ENCODE data around the gene LSP1.
"Not testable (repeated sequence)": the region's sequence is repeated elsewhere in the genome, so short reads cannot be mapped to it uniquely, and the experiment has no call there.

The LSP1 gene
- total RNA-seq, result 57.9 to 342 reads per million in 2 experiments

DNA sequence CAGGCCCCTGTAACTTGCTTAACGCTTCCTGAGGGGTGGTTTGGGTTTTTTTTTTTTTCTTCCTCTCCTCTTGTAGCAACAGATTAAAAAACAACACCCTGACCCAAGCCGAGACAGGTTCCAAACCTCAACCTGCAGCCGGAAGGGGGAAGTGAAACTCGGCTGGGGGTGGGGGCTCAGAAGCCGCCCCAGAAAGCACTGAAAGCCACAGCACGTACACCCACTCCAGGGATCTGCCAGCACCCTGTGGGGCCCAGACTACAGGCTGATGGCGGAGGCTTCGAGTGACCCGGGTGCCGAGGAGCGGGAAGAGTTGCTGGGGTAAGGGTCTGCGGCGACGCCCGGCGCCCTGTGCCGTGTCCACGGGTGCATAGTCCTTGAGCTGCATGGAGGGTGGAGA is at the start of gene LSP1:
Gene LSP1 (plus strand): TSS at position 208 of the 400 bp plus-strand sequence. CDS start 61 bp downstream, at position 269.
- peak; percentile 61 for DNase-seq (ENCODE audit: low read depth)

GRCh38 chr11:1803246-1803645 is 49.6 kb upstream of the LSP1 start:
- no peak for DNase-seq (ENCODE audit: low read depth)

GRCh38 chr11:1803835-1804519 is 48.9 kb upstream of the LSP1 start:
- DNase-seq (ENCODE audit: low read depth), result not testable (repeated sequence)

DNA sequence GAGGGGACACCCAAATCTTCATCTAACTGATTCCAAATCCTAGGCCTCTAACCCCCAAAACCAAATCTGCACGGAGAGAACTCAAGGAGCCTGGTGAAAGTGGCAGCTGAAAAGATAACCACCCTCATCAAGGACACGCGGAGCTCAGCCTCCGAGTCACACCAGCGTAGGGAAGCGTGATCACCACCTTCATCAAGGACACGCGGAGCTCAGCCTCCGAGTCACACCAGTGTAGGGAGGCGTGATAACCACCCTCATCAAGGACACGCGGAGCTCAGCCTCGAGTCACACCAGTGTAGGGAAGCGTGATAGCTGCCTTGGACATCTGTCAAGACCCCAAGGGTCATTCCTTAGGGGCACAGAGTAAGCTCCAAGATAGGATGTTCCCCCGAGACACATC is 47.4 kb upstream of the LSP1 start:
- no peak for DNase-seq (ENCODE audit: low read depth)

DNA sequence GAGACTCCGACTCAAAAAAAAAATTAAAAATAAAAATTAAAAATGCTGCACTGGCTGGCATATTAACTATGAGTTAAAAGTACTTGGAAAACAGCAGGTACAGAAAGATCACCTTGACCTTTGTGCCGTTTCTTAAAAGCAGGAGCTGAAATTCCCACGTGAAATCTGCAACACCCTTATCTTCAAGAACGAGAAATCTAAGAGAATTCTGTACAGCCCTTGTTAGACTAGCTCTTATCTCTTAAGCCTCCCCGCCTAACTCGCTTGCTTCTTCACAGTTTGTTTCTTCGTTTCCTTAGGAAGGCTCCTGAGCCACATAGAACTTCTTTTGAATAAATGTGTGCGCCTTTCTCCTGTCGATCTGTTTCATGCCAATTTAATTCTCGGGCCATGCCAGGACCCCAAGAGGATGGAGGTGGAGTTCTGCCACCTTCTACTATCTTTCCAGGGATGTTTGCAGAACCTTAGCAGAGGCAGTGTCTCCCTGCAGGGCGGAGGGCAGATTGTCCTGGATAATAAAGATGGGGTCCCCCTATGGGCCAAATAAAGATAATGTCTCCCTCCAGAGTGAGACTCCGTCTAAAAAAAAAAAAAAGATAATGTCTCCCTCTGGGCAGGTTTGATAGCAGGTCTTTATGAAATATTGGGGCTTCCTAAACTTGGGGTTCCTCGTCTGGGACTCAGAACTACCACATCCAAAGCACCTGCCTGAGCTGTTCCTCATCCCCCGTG is 45.5 kb upstream of the LSP1 start:
- no peak for DNase-seq (ENCODE audit: low read depth)

DNA sequence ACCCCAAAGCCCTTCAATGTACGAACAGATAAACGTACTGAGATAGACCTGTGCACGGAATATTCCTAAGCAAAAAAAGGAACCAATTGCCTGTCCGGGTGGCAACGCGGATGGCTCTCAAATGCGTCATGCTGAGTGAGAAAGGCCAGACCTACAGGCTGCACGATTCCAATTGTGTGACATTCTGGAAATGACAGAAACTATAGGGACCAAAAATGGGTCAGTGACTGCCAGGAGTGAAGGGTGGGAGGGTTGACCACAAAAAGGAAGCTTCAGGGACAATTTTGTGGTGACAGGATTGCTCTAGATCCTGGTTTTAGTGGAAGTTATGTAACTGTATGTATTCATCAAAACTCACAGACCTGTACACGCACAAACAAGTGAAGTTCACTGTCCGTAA is 42.1 kb upstream of the LSP1 start:
- DNase-seq (ENCODE audit: low read depth), result no peak

DNA sequence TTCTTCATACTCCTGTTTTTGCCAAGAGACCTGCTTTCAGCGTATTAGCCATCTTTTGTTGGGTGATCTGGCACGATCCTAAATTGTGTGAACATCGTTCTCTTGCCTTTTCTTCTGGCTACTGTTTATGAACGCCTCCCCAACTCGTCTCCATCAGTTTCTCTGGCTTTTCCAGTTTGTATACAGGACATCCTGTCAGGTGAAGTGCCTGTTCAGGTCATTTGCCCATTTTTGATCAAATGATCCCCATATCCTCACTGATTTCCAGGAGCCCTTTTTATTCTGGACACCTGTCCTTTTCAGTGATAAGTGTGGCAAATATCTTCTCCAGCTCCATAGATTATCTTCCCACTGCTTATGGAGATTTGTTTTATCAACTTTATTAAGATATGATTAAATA is 40.6 kb upstream of the LSP1 start:
- DNase-seq (ENCODE audit: low read depth), result no peak

DNA sequence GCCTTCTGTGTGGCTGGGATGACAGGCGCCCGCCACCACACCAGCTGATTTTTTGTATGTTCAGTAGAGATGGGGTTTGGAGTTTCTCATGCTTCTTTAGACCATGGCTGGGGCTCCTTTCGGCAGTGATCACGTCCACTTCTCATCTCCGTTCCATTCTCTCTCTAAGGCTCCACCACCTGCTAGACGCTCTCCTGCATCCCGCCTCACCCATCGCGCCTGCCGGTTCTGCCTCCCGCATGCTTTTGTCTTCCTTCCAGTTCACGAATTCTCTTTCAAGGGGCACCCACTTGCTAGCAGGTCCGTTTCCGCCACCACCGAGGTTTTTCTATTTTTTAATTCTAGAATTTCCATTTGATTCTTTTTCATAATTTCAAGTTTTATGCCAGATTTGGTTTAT is 40.1 kb upstream of the LSP1 start:
- no peak for DNase-seq (ENCODE audit: low read depth)

DNA sequence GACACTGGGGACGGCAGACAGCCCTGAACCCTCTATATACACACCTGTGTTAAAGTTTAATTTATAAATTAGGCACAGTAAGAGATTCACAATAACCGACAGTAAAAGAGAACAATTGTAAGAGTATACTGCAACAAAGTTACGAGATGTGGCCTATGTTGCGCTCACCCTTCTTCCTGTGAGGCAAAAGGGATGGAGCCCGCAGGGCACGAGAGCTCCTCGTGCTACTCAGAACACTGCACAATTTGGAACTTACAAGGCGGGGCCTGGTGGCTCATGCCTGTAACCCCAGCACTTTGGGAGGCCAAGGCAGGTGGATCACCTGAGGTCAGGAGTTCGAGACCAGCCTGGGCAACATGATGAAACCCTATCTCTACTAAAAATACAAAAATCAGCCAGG is 39.5 kb upstream of the LSP1 start:
- not testable (repeated sequence) for DNase-seq (ENCODE audit: low read depth)

- DNase-seq (ENCODE audit: low read depth), result no peak
Measured at GRCh38 chr11:1814691-1815090, 38.2 kb upstream of the LSP1 start.

DNA sequence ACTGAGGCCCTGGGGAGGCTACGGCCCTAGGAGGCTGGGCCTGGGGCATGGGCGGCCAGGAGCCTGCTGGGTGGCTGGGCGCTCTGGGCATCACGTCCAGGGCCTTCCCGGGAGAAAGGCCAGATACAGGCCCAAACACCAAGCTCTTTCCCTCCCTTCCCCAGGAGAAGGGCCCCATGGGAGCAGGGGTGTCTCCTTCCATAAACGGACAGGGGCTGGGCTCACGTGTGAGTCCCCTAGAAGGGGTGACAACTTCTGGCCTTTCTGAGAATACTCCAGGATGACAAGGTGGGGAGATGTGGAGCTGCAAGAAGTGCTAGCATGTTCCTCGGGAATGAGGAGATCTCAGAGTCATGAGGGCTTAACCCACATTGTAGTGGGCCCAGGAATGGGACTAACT is 37.6 kb upstream of the LSP1 start:
- no peak for DNase-seq (ENCODE audit: low read depth)

GRCh38 chr11:1815751-1816150 is 37.1 kb upstream of the LSP1 start:
- DNase-seq (ENCODE audit: low read depth), result no peak

DNA sequence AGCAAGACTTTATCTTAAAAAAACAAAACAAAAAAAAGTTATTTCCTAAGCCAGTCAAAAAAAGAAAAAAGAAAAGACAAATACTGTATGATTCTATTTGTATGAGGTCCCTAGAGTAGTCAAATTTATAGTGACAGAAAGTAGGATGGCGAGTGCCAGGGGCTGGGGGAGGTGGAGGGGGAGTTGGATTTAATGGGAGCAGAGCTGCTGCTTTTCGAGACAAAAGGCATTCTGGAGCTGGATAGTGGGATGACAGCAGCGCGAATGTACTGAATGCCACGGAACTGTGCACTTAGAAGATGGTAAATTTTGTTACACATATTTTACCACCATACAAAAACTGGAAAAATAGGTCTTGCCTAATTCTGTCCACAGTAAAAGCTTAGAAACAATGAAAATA is 35.9 kb upstream of the LSP1 start:
- no peak for DNase-seq (ENCODE audit: low read depth)

- DNase-seq (ENCODE audit: low read depth), result no peak
Measured at GRCh38 chr11:1817511-1817910, 35.4 kb upstream of the LSP1 start.

DNA sequence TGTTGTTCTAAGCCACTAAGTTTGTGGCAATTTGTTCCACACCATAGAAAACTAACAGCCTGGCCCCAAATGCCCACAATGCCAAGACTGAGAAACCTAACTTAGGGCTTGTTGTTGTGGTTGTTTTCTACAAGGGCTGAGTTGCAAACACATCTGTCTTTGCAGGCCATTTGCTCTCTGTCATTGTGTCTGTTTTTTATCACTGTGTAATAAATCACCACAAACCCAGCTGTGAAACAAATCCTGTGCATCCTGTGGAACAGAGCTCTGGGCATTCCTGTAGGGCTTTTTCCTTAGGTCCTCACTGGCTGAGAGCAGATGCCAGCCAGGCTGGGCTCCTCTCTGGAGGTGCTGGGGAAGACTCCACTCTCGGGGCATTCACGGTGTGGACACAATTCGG is 33.8 kb upstream of the LSP1 start:
- no peak for DNase-seq (ENCODE audit: low read depth)

DNA sequence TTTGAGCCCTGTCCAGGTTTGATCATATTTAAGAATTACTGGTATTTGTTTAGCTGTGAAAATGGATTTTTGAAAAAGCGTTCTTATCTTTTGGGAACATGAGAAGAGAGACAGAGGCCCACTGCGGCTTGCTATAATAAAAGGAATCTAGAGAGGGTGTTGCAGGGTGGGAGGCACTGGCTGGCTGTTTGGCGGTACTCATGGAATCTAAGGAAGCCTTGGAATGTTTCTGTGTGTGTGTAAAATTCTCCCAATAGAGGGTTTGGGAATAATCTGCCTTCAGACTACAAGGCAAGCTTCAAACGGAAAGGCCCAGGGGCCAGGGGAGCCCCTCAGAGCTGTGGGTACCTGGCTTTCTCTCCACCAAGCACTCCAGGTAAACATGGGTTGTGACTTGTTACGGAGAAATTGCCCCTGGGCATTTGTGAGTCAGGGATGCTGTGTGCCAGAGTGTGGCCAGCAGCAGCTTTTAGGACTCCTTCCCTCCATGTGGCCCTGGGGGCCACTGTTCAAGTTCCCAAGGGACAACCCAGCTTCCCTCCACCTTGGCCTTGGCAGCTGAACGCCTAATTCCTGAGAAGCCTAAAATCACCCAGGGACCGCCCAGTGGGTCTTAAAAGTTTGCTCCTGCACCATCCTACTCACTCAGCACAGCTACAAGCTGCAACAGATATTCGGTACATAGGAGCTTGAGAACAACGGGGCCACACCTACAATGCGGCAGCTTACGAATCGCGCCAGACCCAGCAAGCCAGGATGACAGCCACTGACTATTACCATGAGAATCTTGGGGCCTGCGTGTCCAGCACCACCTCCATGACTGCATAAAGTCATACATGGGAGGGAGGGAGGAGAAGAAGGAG is 32.2 kb upstream of the LSP1 start:
- DNase-seq (ENCODE audit: low read depth), result no peak

DNA sequence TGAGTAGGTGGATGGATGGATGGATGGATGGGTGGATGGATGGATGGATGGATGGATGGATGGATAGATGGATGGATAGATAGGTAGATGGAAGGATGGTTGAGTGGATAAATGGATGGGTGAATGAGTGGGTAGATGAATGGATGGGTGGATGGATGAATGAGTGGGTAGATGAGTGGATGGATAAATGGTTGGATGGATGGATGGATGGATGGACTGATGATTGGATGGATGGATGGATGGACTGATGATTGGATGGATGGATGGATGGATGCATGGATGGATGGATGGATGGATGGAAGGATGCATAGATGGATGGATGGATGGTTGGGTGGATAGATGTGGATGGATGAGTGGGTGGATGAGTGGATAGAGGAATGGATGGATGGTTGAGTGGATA is 31.3 kb upstream of the LSP1 start:
- no peak for DNase-seq (ENCODE audit: low read depth)

GRCh38 chr11:1822648-1823375 is 30.1 kb upstream of the LSP1 start:
- DNase-seq (ENCODE audit: low read depth), result no peak

- DNase-seq (ENCODE audit: low read depth), result no peak
Measured at GRCh38 chr11:1823376-1824220, 29.3 kb upstream of the LSP1 start.

- DNase-seq (ENCODE audit: low read depth), result no peak
Measured at GRCh38 chr11:1824221-1825038, 28.5 kb upstream of the LSP1 start.
